ENCODE results near the gene OR2AE1. TPM values are rescaled to one million over a fixed set of nuclear protein-coding genes. Genes with fewer than 3 reads are reported as not detected.

Gene OR2AE1
- total and polyA plus RNA-seq, 2 of the 13 experiments (the other 11 are each of a cell fraction or from before 2014, with no cell fraction given) = not detected

- DNase-seq (ENCODE audit: low spot score) (no peak), FAIRE-seq (no peak), ATAC-seq (no peak)
- Histone ChIP-seq H3K79me2 (ENCODE audit: insufficient read depth, low read length) (no peaks in the 10 kb centered on the region), H4K20me1 (ENCODE audit: insufficient read depth, low read length) (no peaks in the 10 kb centered on the region), H3K36me3 (replicated peaks in 1 of 2; ENCODE audit: control insufficient read depth in 1 of 2, insufficient read depth in 2 of 2, low read length in 2 of 2) (no peaks in the 10 kb centered on the region), H3K9ac (ENCODE audit: insufficient read depth, low read depth, low read length) (no peak overlapping the region), H3K4me3 (replicated peaks in 1 of 3; ENCODE audit: insufficient read depth in 1 of 3, low read depth in 2 of 3, low read length in 3 of 3) (no peak overlapping the region), H3K27ac (ENCODE audit: extremely low read length, insufficient read depth, low read length) (no peak overlapping the region), H3K27me3 (ENCODE audit: control insufficient read depth in 1 of 2, insufficient read depth in 2 of 2, low read length in 2 of 2) (no peaks in the 10 kb centered on the region), H2AFZ (ENCODE audit: low read length) (no peak overlapping the region), H3K9me3 (ENCODE audit: low read length) (no peaks in the 10 kb centered on the region), H3K4me1 (ENCODE audit: insufficient read depth, low read length) (peaks cover 47% of the 10 kb centered on the region), H3K4me2 (ENCODE audit: low read depth, low read length) (no peak overlapping the region)
- CTCF ChIA-PET (ENCODE audit: low intra/inter-chr PET ratio, low total read pairs) = no interaction called here
- POLR2A ChIA-PET = interaction anchor here (1.0 to 1.6 kb wide), 2 partner anchors 20 to 248 kb away, joined by 3 read pairs; partner anchors contain the start of gene ZSCAN25
- 98% methylated on average over 2 of the region's 2 CpGs for WGBS (ENCODE audit: low lambda C conversion rate)
- in situ Hi-C loops (cut with HindIII; ENCODE audit: extremely low pct_ligation_motif_present, low pct_unique_long_range_greater_than_20kb) (no loop called here), intact Hi-C loops (cut with micrococcal nuclease; ENCODE audit: unreplicated experiment) (no loop called here)
- no peak for TF ChIP-seq NCOA2 (CRISPR knock-in tag; IDR thresholded peaks at IDR 0.05)
- TF ChIP-seq PLRG1 (conservative IDR thresholded peaks at IDR 0.05) = no peak
- no peak for TF ChIP-seq PBX3 (CRISPR knock-in tag; IDR thresholded peaks at IDR 0.05; ENCODE audit: borderline replicate concordance)
- no peak for TF ChIP-seq MEIS2 (CRISPR knock-in tag; IDR thresholded peaks at IDR 0.05)
- no peak for TF ChIP-seq ZNF670 (CRISPR knock-in tag; IDR thresholded peaks at IDR 0.05; ENCODE audit: borderline replicate concordance)
- no peak for TF ChIP-seq PPARG (CRISPR knock-in tag; conservative IDR thresholded peaks at IDR 0.05)
- no peak for TF ChIP-seq ZNF460 (CRISPR knock-in tag; IDR thresholded peaks at IDR 0.05; ENCODE audit: borderline replicate concordance)
- TF ChIP-seq ZIK1 (CRISPR knock-in tag; IDR thresholded peaks at IDR 0.05; ENCODE audit: borderline replicate concordance, low read depth) = no peak
- TF ChIP-seq JDP2 (CRISPR knock-in tag; IDR thresholded peaks at IDR 0.05; ENCODE audit: borderline replicate concordance) = no peak
- no peak for TF ChIP-seq MAFF (IDR thresholded peaks at IDR 0.05; ENCODE audit: low read depth, low read length)
- no peak for TF ChIP-seq FLYWCH1 (CRISPR knock-in tag; IDR thresholded peaks at IDR 0.05)
- TF ChIP-seq ARNT (IDR thresholded peaks at IDR 0.05) = no peak
- no TSS peak for BruUV-seq (replicated peaks)
These were observed 12.9 kb downstream of the OR2AE1 start for GRCh38 chr7:99863847-99864440.
